HG03571 (cell line): ENCODE data around the gene LHX4.

ENCODE experiments used
- ATAC-seq: cut with Tn5 transposase; IDR thresholded peaks from one replicate; pipeline ENCODE4 v1.9.1; 2021; ENCODE audit not compliant: unreplicated experiment

The LHX4 gene

DNA sequence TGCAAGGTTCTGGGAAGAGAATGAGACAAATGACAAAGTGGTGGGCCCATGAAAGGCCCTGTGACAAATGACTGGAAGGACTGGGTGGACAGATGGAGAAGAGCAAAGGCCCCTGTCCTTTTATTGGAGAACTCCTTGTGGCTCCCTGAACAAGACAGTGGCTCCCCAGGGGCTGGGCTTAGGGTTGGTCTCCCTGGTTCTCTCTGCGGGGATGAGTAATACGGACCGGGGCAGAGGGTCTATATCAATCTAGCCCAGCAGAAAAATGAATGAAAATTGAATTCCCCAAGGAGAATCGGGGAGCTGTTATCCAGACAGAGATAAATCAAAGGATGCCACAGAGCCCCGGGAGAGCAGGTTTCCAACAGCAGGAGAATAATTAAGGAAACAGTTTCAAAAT lies 5.2 kb upstream of the LHX4 start:
- ATAC-seq: no peak

DNA sequence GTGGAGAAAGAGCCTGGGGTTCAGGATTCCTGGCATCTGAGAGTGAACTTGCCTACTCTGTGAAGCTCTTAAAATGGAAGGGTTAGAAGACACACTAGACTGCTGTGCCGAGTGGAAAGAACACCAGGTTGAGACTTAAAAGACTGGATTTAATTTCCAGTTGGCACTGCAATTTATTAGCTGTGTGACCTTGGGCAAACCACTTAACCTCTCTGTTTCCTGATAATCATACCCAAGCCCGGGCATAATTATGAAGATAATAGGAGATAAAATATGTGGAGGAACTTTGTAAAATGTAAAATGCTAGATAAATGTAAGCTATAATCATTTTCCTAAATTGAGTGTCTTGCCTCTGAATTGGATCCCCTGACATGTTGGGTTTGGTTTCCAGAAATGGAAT lies 4.7 kb upstream of the LHX4 start:
- ATAC-seq: no peak

DNA sequence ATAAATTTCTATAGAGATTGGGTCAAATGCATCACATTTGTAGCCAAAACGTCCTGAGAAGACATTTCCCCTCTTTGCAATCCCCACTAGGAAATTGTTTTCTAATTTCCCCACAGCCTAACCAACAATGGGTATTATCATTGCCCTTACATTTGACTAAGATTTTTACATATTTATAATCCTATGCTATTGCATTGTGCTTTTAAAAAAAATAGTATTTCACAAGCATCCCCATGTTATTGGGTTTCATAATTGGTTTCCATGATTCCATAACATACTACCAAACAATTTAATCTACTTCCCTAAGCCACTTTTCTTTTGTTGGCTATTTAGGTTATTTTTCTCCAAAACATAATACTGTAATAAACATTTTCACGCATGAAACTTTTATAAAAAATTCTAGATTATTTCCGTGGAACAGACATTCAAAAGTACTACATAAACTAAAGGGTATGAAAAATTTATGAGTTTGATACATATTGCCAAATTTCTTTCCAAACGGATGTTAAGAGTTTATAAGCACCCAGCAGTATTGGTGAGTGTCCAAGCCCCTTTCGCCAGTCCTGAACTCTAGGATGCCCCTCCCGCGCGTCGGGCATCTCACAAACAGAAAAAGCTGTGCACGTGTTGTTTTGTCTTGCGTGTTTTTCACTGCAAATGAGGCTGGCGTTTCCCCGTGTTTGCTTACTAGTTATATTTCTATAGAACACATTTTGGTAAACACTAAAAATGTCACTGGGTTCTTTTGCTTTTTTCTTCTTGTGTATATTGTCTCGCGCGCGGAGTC lies 2.0 kb upstream of the LHX4 start:
- ATAC-seq: no peak

DNA sequence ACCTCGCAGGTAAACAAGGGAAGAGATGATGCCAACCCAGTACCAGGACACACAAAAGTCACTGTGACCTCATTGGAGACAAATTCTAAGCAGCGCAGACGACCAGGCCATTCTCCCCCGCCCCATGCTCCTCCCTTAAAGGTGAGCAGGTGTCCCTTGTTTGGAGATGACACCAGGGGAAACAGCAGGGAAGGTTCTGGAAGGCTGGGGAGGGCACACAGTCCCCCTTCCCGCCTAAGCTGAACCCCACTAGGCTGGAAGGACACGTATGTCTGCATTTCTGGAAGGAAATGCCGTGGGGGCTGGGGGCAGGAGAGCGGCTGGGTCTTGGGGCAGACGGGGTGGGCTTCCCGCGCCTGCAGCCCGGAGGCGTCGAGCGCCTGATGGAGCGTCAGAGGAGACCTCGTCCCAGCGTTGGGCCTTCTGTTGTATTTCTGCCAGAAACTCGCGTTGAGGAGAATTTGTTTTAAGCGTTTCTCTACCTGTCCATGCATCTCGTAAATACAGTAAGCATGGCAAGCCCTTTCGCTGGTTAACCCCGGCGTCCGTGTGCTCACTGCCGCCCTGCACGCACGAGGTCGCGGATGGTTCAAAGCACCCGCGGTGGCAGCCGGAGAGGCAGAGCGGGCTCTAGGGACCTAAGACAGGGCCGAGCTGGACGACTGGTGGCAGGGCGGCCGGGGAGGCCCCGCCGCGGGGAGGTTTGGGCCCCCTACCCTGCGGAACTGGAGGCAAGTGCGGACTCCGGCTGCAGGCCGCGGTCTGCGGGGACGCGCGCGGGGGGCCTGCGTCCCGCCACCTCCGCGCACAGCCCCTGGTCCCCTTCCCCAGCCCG lies 1.2 kb upstream of the LHX4 start:
- peak; percentile 16 for ATAC-seq

DNA sequence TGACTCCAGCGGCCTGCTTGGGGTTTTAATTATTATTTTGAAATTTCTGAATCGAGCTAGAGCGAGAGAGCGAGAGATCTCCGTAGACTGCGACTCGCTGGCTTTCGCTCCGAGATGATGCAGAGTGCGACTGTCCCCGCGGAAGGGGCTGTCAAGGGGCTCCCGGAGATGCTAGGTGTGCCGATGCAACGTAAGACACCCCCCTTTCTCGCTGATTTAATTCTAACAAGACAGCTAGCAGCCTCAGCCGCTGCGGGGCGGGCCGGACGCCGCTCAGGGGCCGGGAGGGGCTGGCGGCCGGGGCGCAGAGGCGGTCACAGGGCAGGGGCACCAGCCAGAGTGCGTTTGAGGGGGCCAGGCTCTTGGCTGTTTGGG lies 339 bp downstream of the LHX4 start:
- no peak for ATAC-seq

DNA sequence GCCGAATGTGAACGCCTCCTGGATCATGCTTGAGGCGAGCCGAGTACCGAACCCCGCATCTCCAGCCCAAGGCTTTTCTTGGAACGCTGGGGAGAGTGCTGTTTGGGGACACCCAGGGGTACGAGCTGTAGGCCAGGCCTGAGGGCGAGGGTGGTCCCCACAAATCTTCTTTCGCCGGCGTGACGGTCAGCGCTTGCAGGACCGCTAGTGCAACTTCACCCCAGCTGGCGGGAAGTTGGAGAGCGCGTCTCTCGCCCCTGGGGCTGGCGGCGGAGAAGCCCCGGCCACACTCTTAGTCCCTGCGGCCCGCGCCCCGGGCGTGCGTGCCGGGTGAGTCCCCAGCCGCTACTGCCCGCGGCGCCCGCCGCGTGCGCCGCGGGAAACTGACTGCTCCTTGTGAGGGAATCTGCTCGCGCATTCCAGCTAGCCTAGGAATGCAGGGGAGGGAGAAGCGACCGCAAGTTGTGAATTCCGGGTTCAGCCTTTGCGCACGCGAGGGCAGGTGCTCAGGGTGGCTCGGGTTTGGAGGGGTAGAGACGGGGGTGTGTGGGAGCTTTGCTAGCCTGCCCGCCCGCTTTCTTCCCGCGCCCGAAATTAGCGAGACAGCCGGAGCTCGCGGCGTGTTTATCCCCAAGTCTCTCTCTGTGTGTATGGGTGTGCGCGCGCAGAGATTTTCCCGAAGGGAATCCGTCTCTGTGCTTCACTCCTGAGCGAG lies 884 bp downstream of the LHX4 start:
- no peak for ATAC-seq

DNA sequence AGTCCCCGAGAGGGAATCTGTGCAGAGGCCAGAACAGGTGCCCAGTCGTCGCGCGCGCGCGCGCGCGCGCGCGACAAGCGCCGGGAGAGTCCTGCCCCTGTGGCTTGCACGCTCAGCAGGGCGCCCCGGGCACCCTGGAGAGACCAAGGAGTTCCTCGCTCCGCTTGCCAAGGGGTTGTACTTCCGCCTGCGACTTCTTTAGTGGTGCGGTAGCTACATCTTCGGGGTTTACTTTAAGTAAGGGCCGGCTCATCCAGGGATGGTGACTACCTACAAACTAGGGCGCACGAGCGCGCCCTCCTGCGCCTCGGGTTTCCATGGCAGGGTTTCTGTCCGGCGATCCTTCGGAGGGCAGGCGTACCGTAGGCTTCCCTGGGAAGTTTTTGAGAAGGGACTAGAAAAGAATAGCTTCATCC lies 1.4 kb downstream of the LHX4 start:
- no peak for ATAC-seq

DNA sequence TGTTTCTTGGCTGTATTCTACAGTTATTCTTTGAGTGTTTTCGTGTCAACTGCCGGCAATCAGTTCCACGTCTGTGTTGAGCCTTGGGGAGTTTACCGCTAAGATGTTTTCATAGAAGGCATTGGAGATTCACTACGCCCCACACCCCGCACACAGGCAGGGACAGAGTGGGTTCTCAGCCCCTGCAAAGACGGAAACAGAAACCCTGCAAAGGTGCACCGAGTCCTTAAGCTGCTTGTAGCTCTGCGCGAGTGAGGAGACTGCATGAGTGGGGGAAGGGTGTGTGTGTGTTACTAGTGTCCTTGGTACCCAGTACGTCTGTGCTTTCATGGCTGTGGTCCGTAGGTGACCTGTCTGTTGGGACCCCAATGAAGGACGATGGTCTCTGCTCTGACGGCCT lies 1.9 kb downstream of the LHX4 start:
- no peak for ATAC-seq

DNA sequence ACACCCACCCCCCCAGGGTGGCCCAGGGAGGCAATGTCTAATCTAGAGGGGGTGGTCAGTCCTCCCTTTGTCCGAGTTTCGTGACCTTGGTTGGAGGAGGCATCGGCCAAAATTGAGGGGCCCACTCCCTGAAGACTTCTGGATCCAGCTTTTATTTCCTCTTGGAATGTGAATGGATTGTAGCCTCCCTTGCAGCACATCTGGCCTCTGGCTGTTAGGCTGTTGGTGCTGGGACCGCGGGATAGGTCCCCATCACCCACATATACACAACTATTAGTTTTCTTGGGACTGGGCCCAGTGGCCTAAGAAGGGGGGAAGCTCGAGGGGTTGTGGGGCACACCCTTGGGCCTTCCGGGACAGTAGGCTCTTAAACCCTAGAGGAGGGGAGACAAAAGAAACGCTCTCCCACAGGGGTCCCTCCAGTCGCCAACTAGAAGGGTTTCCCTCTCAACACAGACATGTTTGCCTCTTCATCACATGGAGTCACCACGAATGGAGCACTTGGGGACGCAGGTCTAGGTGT lies 2.5 kb downstream of the LHX4 start:
- ATAC-seq: no peak

DNA sequence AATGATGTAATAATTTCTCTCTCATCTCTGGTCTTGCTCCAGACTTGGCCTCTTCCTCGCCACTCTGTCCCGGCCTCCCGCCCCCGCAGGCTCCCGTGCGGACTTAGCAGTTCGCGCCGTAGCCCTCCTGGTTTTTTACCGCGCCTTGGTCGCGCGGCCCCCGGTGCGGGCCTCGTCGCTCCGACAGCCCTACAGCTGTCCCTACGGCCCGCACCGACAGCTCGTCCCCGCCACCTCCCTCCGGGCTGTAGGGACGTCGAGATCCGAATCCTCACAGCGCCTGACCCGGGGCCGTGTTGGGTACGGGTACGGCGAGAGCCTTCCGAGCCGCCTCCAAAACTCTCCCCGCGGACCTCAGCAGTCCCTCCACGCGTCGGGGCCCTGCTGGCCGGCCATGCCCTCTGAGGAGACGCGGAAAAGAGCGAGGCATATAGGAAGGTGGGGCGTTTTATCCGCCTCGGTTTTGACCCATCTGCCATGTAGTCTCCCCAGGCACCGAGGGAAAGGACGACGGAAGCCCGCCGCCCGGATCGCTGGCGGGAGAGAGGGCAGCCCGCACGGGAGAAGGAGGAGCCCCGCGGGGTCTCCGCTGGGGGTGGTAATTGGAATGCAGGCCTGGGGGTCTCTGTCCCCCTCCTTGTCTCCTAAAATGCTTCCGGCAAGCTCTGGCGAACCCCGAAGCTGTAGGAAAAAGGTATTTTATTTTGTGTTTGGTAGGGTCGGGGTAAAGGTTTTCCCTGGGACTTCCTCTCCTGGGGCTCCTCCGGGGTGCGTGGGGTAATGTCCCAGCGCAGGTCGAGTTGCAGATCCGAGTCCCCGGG lies 3.3 kb downstream of the LHX4 start:
- no peak for ATAC-seq

DNA sequence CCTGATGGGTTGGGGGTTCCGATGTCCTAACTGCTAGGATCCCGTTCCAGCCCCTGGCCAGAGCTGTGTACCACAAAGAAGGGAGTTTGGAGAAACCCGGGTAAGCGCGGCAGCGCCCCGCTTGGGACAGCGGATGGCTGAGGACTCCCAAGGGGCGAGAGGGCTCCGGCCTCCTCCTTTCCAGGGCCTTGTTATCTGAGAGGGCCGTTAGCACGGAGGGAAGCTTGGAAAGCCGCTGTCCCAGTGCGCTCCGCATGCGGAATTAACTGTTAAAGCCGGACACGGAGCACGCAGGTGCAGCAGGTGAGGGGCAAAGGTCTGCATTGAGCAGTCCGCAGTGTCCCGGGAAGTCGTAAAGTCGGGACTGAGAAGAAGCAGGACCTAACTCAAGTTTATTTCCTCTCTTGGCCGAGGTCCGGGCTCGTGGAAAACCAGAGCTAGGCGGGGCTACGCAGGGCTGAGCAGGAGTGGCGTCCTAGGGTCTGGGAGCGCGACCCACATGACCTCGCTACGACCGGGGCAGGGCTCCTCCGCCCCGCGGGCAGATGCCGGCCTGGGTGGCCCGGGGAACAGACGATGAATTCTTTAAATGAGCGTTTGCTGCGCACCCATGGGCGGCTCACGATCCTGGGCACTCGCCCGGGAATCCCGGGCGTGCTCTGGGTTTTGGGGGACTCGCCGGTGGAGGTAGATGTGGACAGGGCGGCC lies 4.5 kb downstream of the LHX4 start:
- no peak for ATAC-seq

DNA sequence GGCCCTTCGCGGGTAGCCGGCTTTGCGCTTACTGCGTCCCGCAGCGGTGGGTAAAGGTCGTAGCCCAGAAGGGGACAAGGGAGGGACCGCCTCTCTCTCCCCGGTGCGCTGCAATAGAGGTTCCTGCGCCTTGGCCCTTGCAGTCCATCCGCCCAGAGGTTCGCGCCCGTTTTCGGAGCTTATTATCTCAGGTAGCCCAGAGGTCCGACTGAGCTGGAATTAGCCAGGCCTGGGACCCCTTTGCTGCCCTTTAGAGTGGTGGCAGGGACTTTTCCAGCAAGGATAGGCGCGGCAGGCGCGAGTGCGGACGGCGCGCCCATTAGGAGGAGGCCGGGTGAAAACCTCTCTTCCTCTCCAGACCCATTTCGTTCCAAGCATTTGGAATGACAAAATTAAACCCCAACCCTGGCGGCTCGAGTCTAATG lies 5.0 kb downstream of the LHX4 start:
- no peak for ATAC-seq

DNA sequence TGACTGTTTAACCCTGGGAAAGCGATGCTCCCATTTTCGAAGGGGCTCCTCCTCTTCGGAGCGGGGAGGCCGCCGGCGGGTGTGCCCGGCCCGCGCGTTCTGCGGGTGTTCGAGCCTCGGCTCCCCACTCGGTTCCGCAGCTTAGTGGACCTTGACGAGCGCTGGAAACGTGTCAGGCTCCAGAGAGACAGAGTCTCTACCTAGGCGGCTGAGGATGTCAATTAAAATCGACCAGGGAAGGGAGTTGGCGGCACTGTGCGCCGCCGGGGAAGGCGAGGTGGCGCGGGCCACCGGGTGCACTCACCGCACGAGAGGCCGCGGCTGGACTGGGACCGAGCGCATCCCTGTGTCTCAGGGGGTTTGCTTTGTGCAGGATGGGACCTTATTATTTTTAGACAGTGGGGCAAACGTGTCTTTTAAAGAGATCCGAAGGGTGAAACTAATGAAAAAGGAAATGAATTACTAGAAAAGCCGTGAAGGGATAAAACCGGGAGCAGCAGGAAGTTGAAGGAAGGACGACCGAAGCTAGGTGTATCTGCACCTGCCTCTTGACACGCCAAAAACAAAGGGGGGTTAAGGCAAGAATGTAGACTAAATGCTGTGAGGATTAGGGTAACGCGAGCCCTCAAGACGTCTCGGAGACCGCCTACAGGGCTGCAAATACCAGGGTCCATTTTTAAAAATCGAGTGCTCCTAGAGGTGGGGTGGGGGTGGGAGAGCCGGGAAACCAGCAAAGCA lies 5.6 kb downstream of the LHX4 start:
- no peak for ATAC-seq

DNA sequence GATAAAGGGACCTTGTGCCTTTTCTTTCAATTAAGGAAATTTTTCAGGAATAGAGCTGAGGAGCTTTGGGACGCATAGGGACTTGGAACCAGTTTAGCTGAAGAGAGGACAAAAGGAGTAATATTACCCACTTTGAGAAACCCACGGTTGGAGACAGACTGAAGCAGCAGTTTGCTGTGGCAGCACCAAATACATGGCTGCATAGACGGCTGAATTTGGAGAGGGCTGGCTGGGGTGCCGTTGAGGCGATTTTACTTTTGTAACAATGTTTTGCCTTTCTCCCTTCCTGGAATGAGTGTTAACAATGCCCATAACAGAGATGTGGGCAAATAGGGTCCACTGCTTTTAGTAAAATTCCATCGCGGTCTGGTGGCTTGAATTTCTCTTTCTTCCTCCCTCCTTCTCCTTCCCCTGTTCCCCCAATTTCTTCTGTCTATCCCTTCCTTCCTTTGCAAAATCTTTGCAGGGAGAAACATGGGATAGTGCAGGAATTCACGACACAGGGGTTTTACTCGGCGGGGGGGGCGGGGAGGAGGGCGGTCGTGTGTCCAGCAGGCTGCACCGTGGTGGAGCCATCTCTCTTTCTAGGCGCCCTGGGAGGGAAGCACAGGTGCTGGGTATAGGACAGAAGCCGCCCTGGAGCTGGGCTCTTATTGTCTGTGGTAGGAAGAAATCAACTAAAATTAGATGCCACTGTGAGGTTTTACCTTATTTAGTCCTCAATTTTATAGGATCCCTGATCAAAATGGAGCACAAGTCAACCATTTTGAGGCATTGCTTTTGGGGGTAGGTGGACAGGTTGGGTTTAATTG lies 6.8 kb downstream of the LHX4 start:
- ATAC-seq: no peak

DNA sequence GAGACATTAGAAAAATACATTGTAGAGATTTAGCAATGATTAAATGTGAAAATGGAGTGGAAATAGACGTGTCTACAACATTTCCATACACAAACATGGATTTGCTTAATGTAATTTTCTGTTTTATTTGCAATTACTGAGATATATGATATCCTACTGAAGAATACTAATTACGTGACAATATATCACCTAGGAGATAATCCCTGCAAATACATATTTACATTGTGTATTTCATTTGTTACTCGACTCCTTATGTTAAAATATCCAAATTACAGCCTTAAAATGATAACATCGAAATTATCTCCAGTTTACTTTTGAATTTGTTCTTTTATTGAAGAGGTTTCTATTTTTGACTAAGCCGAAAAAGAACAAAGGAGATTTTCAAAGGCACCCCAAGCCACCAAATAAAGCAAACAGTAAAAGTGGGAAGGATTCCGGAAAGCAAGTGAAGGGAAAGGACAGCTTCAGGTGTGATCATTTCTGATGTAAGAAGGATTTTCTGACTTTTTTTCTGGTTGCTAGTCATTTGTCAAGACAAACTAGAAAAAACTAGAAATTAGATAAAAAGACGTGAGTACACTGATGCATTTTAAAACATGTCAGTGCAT lies 7.9 kb downstream of the LHX4 start:
- ATAC-seq: no peak

DNA sequence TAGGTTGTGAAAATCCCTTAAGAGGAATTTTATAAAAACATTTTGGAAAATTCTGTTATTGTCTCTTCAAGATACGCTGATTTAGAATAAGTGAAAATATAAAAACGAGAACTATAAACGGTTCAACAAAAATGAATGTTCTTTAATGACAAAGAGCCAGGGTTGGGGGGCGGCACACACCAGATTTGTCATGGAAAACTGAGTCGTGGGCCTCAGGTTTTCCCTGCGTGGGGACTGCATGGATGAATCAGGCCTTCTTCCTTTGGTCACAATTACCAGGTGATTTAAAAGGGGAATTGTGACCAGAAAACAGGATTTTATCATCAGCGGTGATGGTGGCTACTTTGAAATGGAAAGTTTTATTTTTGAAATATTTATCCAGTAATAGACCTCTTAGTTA lies 8.6 kb downstream of the LHX4 start:
- ATAC-seq: no peak

DNA sequence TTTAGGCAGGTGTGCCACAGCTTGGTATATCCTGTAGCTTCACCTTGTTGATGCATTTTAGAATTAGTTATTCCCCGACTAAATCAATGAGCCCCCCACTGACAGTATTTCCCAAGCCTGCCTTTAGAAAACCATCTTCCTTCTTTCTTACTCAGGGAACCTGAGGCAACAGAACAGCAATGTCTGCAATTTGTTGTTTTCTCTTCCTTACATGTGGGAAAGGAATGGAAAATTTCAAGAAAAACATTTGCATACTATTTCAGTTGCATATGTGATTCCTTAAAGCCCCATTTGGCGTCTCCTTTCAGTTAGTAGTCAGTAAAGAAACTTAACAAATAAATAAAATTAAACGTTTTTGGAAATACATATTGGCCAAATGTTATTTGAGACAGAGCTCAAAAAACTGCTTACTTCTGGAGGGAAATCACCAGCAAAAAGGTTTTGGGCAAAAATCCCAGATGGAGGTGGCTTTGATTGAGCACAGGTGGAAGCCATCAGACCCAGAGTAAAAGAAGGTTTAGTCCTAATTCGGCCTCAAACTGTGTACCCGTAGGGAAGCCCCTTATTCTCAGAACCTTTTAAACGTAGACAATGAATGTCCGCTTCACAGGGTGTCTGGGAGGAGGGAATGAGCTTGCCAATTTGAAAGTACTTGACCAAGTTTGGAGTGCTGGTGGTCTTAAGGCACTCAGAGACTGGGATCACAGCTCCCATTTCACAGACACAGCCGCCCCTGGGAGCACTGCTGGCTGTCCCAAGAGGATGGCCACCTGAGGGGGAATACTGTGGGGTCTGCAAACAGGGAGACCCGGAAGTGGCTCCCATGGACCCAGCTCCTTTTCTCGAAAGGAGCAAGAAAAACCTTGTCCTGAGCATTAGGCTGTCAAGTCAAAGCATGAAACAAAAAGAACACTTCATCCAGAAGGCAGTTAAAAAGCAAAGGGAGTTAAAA lies 9.4 kb downstream of the LHX4 start:
- ATAC-seq: no peak
